Mucosa of rectum (tissue), 2 donors: ENCODE measurements around the gene USE1.
A peak's percentile ranks its signal among the peaks of the same experiment; 100 is the strongest.

Experiments used
- H3K27ac ChIP-seq, 2 donors: one replicate each; pipeline ENCODE4 v1.7.0; 2013; ENCODE audit warnings: inconsistent platforms in 2 of 2, low read depth in 2 of 2, low read length in 2 of 2
- H3K27me3 ChIP-seq, 2 donors: one replicate each; pipeline ENCODE4 v1.7.0; 2013; ENCODE audit warnings: low read length in 2 of 2; ENCODE audit not compliant: control insufficient read depth in 2 of 2, insufficient read depth in 2 of 2
- H3K36me3 ChIP-seq, 2 donors: one replicate each; pipeline ENCODE4 v1.7.0; 2013; ENCODE audit warnings: low read length in 2 of 2; ENCODE audit not compliant: control insufficient read depth in 2 of 2, insufficient read depth in 2 of 2
- H3K4me1 ChIP-seq, 2 donors: one replicate each; pipeline ENCODE4 v1.7.0; 2013; ENCODE audit warnings: low read length in 2 of 2, mild to moderate bottlenecking in 1 of 2; ENCODE audit not compliant: control insufficient read depth in 2 of 2, insufficient read depth in 2 of 2
- H3K4me3 ChIP-seq, 2 donors: one replicate each; pipeline ENCODE4 v1.7.0; 2013; ENCODE audit warnings: low read length in 2 of 2
- H3K9ac ChIP-seq, 2 donors: one replicate each; pipeline ENCODE4 v1.7.0; 2013; ENCODE audit warnings: low read length in 2 of 2, low read depth in 1 of 2, mild to moderate bottlenecking in 1 of 2
- H3K9me3 ChIP-seq, 2 donors: one replicate each; pipeline ENCODE4 v1.7.0; 2013; ENCODE audit warnings: low read length in 2 of 2; ENCODE audit not compliant: control insufficient read depth in 2 of 2
- donor health status: healthy.
- donor health status: Normal muscosa, but diverticular disease.

The USE1 gene

DNA sequence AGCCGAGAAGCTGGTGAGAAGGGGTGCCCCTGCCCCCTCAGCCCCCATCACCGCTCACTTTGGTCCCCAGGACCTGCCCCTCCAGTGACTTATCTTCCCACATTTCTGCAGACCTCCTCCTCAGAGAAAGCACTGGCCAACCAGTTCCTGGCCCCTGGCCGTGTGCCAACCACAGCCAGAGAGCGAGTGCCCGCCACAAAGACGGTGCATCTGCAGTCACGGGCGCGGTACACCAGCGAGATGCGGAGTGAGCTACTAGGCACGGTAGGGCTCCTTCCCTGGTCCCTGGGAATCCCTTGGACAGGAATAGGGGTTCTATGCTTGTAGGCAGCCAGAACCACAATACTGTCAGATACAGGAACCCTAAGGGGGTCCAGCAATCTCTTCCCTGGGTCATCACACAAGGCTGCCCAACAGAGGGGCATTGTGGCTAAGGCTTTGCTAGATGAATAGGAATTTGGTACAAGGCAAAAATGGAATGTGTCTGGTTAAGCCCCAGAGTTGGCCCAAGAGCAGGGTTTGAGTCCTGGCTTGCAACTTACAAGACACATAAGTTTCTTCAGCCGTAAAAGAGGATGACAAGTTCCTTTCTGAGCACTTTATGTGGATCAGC lies 1.0 kb downstream of the USE1 start:
- no peaks in the 10 kb centered on the region for H3K9me3 ChIP-seq
- peaks cover 13 to 14% of the 10 kb centered on the region in 2 donors for H3K4me1 ChIP-seq
- H3K36me3 ChIP-seq: peaks cover 12 to 29% of the 10 kb centered on the region in 2 donors
- H3K27me3 ChIP-seq: no peaks in the 10 kb centered on the region
- peak overlapping the region in 1 of 2 donors; percentile 82 for H3K4me3 ChIP-seq
- H3K9ac ChIP-seq: no peak overlapping the region
- H3K27ac ChIP-seq: no peak overlapping the region

DNA sequence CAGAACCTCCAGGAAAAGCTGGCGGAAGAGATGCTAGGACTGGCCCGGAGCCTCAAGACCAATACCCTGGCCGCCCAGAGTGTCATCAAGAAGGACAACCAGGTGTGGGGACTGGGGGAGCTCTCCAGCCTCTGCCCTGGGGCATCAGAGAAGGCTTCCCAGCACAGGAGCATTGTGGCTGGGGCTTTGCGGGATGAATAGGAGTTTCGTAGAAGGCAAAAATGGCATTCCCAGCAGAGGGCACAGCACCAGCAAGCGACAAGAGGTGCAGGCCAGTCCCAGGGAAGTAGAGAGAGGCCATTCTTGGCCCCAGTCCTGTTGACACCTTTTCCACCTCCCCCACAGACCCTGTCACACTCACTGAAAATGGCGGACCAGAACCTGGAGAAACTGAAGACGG lies 4.1 kb downstream of the USE1 start:
- Histone ChIP-seq H3K36me3 (peaks cover 6 to 17% of the 10 kb centered on the region in 2 donors), H3K27me3 (no peaks in the 10 kb centered on the region), H3K9ac (no peak overlapping the region), H3K27ac (no peak overlapping the region), H3K4me1 (peaks cover 13 to 14% of the 10 kb centered on the region in 2 donors), H3K4me3 (no peak overlapping the region), H3K9me3 (no peaks in the 10 kb centered on the region)

DNA sequence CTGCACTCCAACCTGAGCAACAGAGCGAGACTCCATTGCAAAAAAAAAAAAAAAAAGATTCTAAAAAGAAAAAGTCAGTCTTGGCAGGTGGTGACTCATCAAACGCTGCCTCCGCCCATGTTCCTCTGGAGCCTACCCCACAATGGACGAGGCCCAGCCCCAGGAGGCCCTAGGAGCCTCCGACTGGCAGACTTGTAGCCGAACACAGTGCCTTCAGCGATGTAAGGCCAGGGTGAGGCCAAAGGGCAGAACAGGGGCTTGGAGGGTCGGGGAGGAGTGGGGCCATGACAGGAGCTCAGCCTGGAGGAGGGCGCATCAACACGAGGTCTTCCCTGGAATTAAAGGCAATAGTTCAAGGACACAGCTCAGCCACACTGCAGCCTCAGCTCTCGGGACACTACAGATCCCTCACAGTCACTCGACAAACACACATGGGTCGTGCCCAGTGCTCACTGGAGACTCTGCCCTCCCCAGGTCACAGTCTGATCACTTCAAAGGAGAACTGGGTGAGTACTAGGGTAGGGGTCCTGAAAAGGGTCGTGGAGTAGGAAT lies 5.1 kb downstream of the USE1 start:
- Histone ChIP-seq H3K4me3 (no peak overlapping the region), H3K9me3 (no peaks in the 10 kb centered on the region), H3K27me3 (no peaks in the 10 kb centered on the region), H3K27ac (no peak overlapping the region), H3K4me1 (peaks cover 7 to 8% of the 10 kb centered on the region in 2 donors), H3K36me3 (peaks cover 6 to 17% of the 10 kb centered on the region in 2 donors), H3K9ac (no peak overlapping the region)

DNA sequence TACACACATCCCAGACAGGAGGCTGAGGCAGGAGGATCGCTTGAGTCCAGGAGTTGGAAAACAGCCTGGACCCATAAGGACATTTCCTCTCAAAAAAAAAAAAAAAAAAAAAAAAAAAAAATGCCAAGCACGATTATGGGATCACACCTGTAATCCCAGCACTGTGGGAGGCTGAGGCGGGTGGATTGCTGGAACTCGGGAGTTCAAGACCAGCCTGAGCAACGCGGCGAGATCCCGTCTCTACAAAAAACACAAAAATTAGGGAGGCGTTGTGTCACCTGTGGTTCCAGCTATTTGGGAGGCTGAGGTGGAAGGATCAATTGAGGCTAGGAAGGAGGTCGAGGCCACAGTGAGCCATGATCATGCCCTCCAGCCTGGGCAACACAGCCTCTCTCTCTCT lies 9.9 kb downstream of the USE1 start:
- Histone ChIP-seq H3K36me3 (peaks cover 6 to 11% of the 10 kb centered on the region in 2 donors), H3K4me1 (peaks cover 8 to 13% of the 10 kb centered on the region in 2 donors), H3K9ac (no peak overlapping the region), H3K27ac (no peak overlapping the region), H3K27me3 (no peaks in the 10 kb centered on the region), H3K9me3 (no peaks in the 10 kb centered on the region), H3K4me3 (peak overlapping the region in 1 of 2 donors; percentile 88)

DNA sequence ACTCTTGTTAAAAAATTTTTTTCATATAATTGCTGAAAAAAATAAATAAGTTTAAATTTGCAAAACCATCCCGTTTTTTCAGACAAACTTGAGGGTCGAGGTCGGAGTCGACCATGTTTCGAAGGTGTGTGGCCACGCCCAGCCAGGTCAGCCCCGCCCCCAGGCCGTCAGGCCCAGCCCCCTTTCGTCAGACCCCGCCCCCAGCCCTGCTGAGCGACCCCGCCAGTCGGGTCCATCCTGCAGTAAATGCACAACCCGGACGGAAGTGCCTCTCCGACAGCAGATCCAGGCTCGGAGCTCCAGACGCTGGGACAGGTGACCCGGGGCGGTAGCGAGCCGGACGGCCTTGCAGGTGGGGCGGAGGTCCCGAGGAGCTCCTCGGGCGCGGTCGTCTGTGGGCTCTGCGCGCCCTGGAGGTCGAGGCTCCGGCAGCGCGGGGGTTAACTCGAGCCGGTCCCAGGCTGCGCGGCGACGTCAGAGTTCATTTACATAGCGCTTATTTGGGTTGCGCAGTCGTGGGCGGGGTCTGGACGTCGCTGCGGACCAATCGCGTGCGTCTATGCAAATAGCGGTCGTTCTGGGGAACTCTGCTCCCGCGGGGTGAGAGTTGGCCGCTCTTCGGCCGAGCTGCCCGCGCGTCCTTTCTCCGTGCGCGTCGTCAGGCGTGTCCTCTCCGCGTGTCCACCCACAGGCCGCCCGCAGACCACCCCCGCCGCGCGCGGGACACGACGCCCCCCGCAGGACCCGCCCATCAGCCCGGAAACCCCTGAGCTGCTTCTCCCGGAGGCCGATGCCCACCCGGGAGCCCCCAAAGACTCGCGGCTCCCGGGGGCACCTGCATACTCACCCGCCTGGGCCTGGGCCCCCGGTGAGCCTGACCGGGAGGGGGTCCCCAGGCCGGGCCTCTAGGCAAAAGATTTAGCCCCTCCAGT lies 11.1 kb downstream of the USE1 start, which contains the start of gene OCEL1:
OCEL1 (plus strand) TSS at position 225 of the 932 bp plus-strand sequence; CDS start at position 247, 22 bp downstream.
- Histone ChIP-seq H3K9ac (peak within 1 kb of the TSS; percentile 71 to 85), H3K27me3 (no peaks in the 10 kb centered on the region), H3K4me3 (peak within 1 kb of the TSS; percentile 85 to 88), H3K9me3 (no peaks in the 10 kb centered on the region), H3K4me1 (peaks cover 8 to 9% of the 10 kb centered on the region in 2 donors), H3K36me3 (peaks cover 11 to 20% of the 10 kb centered on the region in 2 donors), H3K27ac (peak within 1 kb of the TSS; percentile 92 to 99)

DNA sequence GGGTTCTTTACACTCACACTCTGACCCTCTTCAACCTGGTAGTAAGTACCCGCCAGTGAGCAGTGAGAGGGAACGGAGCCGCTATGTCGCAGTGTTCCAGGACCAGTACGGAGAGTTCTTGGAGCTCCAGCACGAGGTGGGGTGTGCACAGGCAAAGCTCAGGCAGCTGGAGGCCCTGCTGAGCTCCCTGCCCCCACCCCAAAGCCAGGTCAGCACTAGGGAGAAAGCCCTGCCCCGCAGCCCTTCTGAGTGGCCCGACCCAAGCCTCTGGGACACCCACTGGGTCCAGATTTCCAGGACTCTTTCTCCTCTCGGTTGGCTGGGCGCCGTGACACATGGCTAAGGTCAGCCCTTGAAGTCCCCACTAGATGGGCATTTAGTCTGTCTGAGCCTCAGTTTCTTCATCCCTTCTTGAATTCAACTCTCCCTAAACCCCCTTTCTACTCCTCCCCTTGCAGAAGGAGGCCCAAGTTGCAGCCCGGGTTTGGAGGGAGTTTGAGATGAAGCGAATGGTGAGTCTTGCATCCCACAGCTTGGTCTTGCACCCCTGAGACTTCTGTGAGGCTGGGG lies 12.7 kb downstream of the USE1 start:
- Histone ChIP-seq H3K27me3 (no peaks in the 10 kb centered on the region), H3K4me3 (no peak overlapping the region), H3K36me3 (peaks cover 24 to 32% of the 10 kb centered on the region in 2 donors), H3K4me1 (peaks cover 8 to 9% of the 10 kb centered on the region in 2 donors), H3K27ac (no peak overlapping the region), H3K9ac (no peak overlapping the region), H3K9me3 (no peaks in the 10 kb centered on the region)

DNA sequence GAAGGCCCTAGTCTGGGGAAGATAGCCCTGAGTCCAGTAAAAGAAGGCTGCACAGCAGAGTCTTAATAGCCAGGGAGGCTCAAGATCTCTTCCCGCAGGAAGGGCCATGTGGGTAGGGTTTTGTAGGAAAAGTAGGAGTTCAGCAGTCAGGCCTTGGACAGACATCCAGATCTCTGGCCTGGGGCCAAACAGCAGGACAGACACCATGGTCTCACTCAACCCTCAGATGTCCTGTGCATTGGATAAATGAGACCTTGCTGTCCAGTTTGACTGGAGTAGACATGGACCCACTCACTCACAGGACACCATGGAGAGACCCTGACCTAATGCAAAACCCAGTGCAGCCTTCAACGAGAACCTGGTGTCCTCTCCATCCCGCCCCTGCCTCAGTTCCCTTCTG lies 14.7 kb downstream of the USE1 start:
- H3K4me1 ChIP-seq: peaks cover 9 to 10% of the 10 kb centered on the region in 2 donors
- H3K27ac ChIP-seq: no peak overlapping the region
- no peak overlapping the region for H3K4me3 ChIP-seq
- no peaks in the 10 kb centered on the region for H3K27me3 ChIP-seq
- no peak overlapping the region for H3K9ac ChIP-seq
- H3K9me3 ChIP-seq: no peaks in the 10 kb centered on the region
- H3K36me3 ChIP-seq: peaks cover 28 to 38% of the 10 kb centered on the region in 2 donors

DNA sequence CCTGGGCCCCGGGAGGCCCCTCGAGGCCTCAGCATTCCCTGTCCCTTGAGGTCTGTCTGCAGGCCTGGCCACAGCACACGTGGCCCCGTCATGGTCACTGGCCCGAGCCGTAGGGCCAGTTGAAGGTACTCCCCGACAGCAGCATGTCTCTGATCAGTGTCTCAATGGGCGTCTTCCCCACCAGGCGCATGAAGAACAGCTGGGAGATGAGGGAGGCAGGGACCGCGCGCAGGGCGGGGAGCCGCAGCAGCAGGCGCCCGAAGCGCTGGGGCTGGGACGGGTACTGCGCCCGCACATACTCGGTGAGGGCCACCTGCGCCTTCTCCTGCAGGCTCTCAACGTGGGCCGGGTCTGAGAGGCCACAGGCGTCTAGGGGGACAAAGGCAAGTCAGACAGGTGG lies 17.1 kb downstream of the USE1 start:
- H3K27me3 ChIP-seq: no peaks in the 10 kb centered on the region
- peaks cover 18 to 21% of the 10 kb centered on the region in 2 donors for H3K4me1 ChIP-seq
- H3K9me3 ChIP-seq: no peaks in the 10 kb centered on the region
- no peak overlapping the region for H3K4me3 ChIP-seq
- no peak overlapping the region for H3K27ac ChIP-seq
- no peak overlapping the region for H3K9ac ChIP-seq
- peaks cover 28 to 39% of the 10 kb centered on the region in 2 donors for H3K36me3 ChIP-seq

DNA sequence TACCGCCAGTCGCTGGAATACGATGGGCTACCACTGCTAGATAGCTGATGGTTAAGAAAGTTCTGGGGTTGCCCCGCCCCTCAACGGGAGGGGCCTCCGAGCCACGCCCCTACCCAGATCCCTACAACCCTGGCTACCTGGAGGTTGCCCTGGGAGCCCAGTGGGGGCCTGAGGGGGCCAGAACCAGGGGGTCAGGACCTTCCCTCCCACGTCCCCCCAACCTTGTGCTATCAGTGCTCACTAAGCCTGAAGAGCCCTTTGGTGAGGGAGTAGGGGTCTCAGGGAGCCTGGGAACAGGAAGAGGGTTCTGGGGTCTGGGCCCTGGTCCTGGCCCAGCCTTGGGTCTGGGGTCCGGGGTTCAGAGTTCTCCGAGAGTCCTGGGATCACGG lies 19.7 kb downstream of the USE1 start:
- Histone ChIP-seq H3K9ac (peak overlapping the region in 1 of 2 donors; percentile 27), H3K27ac (peak overlapping the region; percentile 68 to 75), H3K9me3 (no peaks in the 10 kb centered on the region)

More for the DNA sequence above, 19.7 kb downstream of the USE1 start:
- peak overlapping the region; percentile 60 to 63 for H3K4me3 ChIP-seq
- H3K36me3 ChIP-seq: peaks cover 36 to 41% of the 10 kb centered on the region in 2 donors
- H3K27me3 ChIP-seq: no peaks in the 10 kb centered on the region
- peaks cover 22 to 29% of the 10 kb centered on the region in 2 donors for H3K4me1 ChIP-seq
